Measurements from ENCODE around the gene DCUN1D4.
"Not testable (repeated sequence)": the region's sequence is repeated elsewhere in the genome, so short reads cannot be mapped to it uniquely, and the experiment has no call there.

DCUN1D4 gene

DNA sequence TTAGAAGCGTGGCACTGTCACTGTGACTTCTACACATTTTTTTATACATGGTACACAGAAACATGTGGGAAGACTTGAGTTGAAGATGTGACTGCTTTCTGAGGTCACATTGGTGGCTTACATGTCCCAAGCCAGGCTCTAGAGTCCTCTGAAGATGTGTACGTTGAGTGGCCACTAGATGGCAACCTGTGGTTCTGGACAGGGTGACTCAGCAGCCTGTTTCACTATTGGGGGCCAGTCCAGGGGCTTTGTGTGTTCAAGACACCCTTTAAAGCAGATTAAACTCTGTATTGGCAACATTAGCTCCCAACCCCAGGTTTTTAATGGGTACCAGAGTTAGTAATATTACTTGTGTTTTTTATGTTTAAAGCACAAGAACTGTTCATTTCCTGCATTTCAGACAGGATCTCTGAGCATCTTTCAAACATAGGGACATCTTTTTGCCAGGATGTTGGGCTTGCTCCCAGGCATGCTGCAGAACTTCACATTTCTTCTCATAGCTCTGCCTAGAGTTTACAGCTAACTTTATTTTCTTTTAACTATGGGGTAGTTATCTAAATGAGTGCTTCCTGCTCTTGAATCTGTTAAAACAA lies 53.0 kb downstream of the DCUN1D4 start:
- DNase-seq: peak; percentile 12

GRCh38 chr4:51901363-51901762 lies 58.4 kb downstream of the DCUN1D4 start:
- no peak for DNase-seq

DNA sequence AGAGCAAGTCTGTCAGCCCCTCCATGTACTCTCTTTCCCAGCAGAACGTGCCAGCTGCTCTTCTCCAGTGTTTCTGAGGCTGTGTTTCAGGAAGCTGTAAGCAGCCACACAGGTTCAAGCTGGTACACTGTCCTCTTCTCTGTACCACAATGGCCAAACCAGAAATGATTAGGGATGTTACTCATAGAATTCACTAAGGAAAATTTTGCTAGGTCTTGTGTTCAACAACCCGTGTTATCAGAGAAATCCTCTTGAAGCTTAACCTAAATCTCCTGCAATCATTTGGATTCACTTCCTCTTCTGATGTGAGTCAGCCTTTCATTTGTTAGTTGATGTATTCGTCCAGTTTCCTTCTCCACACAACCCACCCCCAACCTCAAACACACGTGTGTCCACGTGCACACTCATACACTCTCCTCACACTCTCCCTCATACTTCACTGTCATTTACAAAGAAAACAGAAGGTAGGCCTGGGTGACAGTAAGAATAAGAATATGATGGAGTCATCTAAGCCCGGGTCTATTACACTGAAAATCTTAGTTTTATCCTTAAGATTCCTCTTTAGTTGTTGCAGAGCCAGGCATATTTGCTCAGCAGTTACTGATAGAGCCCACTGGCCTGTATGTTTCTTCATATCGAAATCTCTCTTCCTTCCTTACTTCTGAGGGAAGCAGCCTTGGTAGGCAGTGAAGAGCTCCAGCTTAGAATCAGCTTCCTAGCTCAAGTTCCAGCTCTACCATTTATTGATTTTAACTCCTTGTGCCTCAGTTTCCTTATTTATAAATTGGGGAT lies 63.4 kb downstream of the DCUN1D4 start:
- DNase-seq: no peak

GRCh38 chr4:51907006-51907669 lies 64.2 kb downstream of the DCUN1D4 start:
- DNase-seq: no peak

- no peak for DNase-seq
Measured at GRCh38 chr4:51909236-51909703, 66.3 kb downstream of the DCUN1D4 start.

GRCh38 chr4:51918251-51918650 lies 75.3 kb downstream of the DCUN1D4 start:
- DNase-seq: no peak

DNA sequence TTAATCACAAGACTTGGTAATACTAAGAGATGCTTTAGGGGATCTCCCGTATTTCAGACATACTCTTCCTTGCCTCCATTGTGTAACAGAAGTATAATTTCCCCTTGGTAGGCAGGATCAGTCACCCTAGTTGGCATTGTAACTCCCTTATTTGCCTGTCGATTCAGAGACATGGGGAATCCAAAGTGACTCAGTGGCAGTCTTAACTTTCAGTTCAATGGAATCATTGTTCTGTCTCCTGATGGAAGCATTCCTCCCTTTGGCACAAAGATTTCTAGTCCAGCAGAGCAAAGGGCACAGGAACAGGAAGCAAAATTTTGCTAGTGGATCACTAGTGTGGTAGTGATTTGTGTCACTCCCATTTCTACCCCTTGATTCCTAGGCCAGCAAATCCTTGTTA lies 80.4 kb downstream of the DCUN1D4 start:
- DNase-seq: no peak

DNA sequence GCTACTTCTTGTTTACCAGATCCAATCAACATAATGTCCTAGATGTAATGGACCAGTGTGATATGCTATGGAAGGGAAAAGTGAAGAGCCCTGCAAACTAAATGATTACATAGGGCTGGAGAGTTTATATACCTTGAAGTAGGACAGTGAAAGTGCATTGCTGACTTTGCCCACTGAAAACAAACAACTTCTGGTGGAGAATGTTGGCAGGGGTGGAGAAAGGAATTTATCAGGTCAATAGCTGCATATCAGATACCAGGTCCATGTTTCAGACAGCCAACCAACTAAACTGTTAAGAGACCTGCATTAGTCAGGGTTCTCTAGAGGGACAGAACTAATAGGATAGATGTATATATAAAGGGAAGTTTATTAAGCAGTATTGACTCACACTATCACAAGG lies 82.4 kb downstream of the DCUN1D4 start:
- DNase-seq: no peak

DNA sequence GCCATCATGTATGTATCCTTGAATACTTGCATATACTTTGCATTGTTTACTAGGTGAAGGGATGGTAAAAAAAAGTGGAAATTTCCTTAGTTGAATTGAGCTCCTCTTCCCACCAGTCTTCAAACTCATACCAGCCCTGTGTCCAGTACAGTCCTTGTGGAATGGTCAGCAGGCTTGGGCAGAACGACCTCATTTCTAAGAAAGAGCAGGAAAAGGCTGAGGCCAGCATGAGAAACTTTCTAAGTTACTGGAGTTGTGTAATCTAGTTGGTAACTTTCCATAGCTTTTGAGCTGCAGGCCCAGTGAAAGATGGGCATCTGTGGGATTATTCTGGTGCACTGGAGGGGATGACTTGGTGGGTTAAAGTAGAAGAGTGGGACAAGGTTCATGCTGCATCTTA lies 87.6 kb downstream of the DCUN1D4 start:
- no peak for DNase-seq

- no peak for DNase-seq
Measured at GRCh38 chr4:51931461-51931860, 88.5 kb downstream of the DCUN1D4 start.

- DNase-seq: no peak
Measured at GRCh38 chr4:51932261-51932660, 89.3 kb downstream of the DCUN1D4 start.

DNA sequence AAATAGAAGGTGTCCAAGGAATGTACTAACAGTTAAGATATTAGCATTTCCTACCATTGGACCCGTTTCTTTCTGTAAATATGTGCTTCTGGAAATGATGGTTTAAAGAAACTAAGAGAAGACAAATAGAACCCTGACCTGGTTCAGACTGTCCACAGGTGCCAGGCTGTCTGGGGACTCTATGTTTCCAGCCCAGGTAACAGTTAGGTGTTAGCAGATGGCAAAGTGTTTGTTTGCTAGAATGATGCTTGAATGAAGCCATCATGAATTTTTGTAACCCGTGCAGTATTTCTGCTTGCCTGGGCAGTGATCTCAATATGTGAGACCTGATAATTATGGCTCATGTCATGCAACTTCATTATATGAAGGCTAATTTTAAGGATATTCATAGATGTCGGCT lies 89.7 kb downstream of the DCUN1D4 start:
- DNase-seq: no peak

DNA sequence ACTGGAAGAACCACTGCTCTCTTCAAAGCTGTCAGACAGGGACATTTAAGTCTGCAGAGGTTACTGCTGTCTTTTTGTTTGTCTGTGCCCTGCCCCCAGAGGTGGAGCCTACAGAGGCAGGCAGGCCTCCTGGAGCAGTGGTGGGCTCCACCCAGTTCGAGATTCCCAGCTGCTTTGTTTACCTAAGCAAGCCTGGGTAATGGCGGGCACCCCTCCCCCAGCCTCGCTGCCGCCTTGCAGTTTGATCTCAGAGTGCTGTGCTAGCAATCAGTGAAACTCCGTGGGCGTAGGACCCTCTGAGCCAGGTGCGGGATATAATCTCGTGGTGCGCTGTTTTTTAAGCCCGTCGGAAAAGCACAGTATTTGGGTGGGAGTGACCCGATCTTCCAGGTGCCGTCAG lies 97.5 kb downstream of the DCUN1D4 start:
- not testable (repeated sequence) for DNase-seq

DNA sequence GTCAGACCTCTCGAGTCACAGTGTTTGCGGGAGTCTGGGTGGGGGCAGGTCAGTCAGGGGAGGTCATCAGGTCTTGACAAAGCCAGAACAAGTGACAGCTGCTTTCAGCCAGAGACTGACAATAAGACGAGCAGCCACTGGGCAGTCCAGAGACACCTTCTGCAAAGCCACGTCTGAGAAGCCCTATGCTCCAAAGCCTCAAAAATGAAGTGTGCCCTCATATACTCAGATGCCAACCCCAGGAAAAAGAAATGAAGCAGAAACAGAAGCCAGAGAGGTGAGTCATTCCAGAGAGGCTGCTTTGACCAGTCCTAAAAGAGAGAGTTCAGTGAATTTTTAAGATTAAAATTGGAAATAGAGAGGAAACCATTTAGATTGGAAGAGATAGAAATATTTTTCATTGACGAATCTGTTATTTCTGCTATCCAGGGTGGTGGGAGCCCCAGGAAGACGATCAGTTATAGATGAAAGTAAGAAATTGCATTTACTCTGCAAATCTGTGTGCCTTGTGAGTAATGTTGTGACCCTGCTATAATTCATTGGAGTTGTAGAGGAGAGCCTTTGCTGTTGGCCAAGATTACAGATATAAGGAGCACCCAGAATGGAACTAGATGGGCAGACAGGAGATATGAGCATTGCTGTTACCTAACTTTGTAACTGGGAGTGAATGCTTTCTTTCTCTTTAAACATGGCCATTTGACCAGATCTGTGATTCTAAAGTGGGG lies 99.3 kb downstream of the DCUN1D4 start:
- no peak for DNase-seq

DNA sequence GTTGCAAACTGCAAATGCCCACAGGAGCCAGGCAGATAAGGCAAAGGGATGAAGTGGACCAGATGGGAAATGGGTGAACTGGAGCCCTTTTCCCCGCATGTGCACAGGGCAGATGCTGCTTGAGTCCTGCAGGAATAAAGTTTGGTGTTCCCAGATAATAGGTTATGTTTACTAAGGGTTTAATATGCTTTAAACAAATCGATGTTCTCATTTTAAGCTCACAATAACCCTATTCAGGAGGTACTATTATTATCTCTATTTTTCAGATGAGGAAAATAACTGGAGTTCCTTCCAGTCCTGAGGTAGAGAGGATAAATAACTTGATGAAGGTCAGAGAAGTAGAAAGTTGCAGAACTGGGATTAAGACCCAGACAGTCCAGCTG lies 99.9 kb downstream of the DCUN1D4 start:
- DNase-seq: no peak

- no peak for DNase-seq
Measured at GRCh38 chr4:51943221-51943620, 100.3 kb downstream of the DCUN1D4 start.

GRCh38 chr4:51958199-51958968 lies 115.4 kb downstream of the DCUN1D4 start:
- no peak for DNase-seq

DNA sequence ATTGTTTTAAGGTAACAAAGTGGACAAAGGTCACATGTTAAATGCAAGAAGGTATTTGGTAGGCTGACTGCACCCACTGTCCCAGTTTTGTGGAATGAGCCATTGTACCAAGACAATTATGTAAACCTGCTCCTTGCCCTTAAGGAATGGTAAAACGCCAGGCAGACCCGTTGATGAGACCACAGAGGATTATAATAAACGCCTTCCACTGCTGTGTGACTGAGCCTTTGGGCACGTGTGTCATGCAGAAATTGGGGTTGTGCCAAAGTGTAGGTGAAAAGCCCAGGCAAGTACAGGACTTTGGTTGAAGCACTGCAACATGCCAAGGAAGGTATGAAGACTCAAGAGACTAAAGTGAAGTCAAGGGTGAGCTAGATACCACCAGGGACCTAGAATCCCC lies 117.5 kb downstream of the DCUN1D4 start:
- DNase-seq: no peak

GRCh38 chr4:51963841-51964517 lies 121.0 kb downstream of the DCUN1D4 start:
- no peak for DNase-seq

DNA sequence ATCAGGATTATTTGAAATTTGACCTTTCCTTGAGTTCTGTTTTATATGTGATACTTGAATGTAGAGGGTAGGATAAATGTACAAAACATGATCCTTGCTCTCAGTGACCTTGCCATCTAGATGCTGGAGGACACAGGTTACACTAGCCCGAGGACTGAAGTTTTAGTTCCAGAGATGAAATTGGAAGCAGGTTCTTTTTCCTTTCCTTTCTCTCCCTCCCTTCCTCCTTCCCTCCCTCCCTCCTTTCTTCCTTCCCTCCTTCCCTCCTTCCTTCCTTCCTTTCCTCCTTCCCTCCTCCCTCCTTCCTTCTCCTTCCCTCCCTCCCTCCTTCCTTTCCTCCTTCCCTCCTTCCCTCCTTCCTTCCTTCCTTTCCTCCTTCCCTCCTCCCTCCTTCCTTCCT lies 122.9 kb downstream of the DCUN1D4 start:
- DNase-seq: no peak

Data from NCI-H1092 (cell line).